CD4-positive, alpha-beta T cell (primary cell): ENCODE measurements around the gene HELZ. TPM values are rescaled to one million over a fixed set of nuclear protein-coding genes. Genes with fewer than 3 reads are reported as not detected.

Experiments
- ATAC-seq: fragments of 200-7000 bp; cut with Tn5 transposase; one replicate; pipeline ENCODE4 v1.10.0; 2022; ENCODE audit warnings: mild to moderate bottlenecking; ENCODE audit not compliant: poor library complexity
- CTCF ChIA-PET: fragments of 350-600 bp; sonication (Branson Sonifier 250); formaldehyde crosslinking; loops from one replicate; lab custom pipeline; 2021; ENCODE audit warnings: antibody characterized with exemption, inconsistent platforms; lab: Charles Lee
- POLR2A ChIA-PET: fragments of 350-600 bp; sonication (Branson Sonifier 250); formaldehyde crosslinking; loops from one replicate; lab custom pipeline; 2021; ENCODE audit warnings: antibody characterized with exemption, inconsistent platforms; lab: Charles Lee
- DNase-seq, 14 experiments: peaks; one replicate each; pipeline ENCODE4 v3.0.0-alpha.2; 2013 to 2020; ENCODE audit warnings: mixed read lengths in 2 of 14
- H3K27ac ChIP-seq, 2 donors: one replicate each; pipeline versions ENCODE4 v1.5.1 to v1.7.0; 2013; ENCODE audit warnings: low read length in 2 of 2, low read depth in 1 of 2, mild to moderate bottlenecking in 1 of 2
- H3K27me3 ChIP-seq, 2 experiments: 1 replicate in 1 of 2; 2 replicates in 1 of 2; pipeline versions ENCODE4 v1.6.1 to v1.7.0; 2013; ENCODE audit warnings: low read length in 2 of 2, control low read depth in 1 of 2, mild to moderate bottlenecking in 1 of 2, moderate library complexity in 1 of 2; ENCODE audit not compliant: insufficient read depth in 2 of 2, control insufficient read depth in 1 of 2
- H3K36me3 ChIP-seq: one replicate; pipeline ENCODE4 v1.6.1; 2013; ENCODE audit warnings: low read length, control low read depth; ENCODE audit not compliant: insufficient read depth
- H3K4me1 ChIP-seq: one replicate; pipeline ENCODE4 v1.6.1; 2013; ENCODE audit warnings: low read length, control low read depth; ENCODE audit not compliant: insufficient read depth
- H3K4me3 ChIP-seq: one replicate; pipeline ENCODE4 v1.5.1; 2013; ENCODE audit warnings: mild to moderate bottlenecking, low read length, moderate library complexity
- H3K9me3 ChIP-seq, 2 experiments: 1 replicate in 1 of 2; 2 replicates in 1 of 2; pipeline versions ENCODE4 v1.6.1 to v1.7.0; 2013; ENCODE audit warnings: low read length in 2 of 2, mild to moderate bottlenecking in 2 of 2, control low read depth in 1 of 2, moderate library complexity in 1 of 2; ENCODE audit not compliant: control insufficient read depth in 1 of 2, insufficient read depth in 1 of 2
- H3K27ac Mint-ChIP-seq: one replicate; pipeline ENCODE4 v1.8.0; 2020; ENCODE audit warnings: mixed read lengths
- H3K27me3 Mint-ChIP-seq: one replicate; pipeline ENCODE4 v1.8.0; 2021; ENCODE audit warnings: mixed read lengths
- H3K36me3 Mint-ChIP-seq: one replicate; pipeline ENCODE4 v1.8.0; 2021; ENCODE audit warnings: low read depth, mixed read lengths
- H3K4me1 Mint-ChIP-seq: one replicate; pipeline ENCODE4 v1.8.0; 2021; ENCODE audit warnings: low read depth, mixed read lengths
- H3K4me3 Mint-ChIP-seq: one replicate; pipeline ENCODE4 v1.8.0; 2020; ENCODE audit warnings: mild to moderate bottlenecking, mixed read lengths
- H3K9me3 Mint-ChIP-seq: one replicate; pipeline ENCODE4 v1.8.0; 2020; ENCODE audit warnings: mixed read lengths
- intact Hi-C, 2 experiments: fragments of 100-400 bp; cut with DNase I in 1 of 2; cut with micrococcal nuclease in 1 of 2; formaldehyde crosslinking; loops; one replicate each; pipeline versions ENCODE4 v1.15.1 to v1.9.0; 2023 to 2025; cut with DNase I, micrococcal nuclease
- total RNA-seq, 174 experiments: library from RNA in 2 of 174; stranded (reverse) in 2 of 174; gene quantifications; one replicate each; pipeline ENCODE4 v1.2.3 and lab custom pipeline; 2021 to 2026
- TF ChIP-seq, protein P1 (sequence below): fragments of 200-600 bp; IDR thresholded peaks from one replicate; pipeline ENCODE4 v1.8.0; 2022; ENCODE audit warnings: antibody characterized with exemption, mild to moderate bottlenecking

The HELZ gene
- total RNA-seq, 2 experiments from 2014 or later: 94.8 to 107 TPM

DNA sequence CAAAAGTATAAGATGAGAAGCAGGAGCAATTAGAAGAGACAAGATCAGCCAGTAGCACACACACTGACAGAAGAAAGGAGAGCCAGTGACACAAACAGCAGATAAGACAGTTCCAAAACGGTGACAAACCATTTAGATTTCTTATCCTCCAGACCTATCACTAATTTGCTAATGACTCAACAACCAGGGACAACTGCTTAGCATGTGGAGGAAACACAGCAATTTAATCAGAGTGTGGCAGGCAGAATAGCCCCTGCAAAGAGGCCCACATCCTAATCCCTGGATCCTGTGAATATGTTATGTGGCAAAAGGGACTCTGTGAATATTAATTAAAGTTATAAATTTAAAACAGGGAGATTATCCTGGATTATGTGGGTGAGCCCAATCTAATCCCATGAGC is 119.6 kb downstream of the HELZ start:
- Mint-ChIP-seq H3K4me1 (no peaks in the 10 kb centered on the region), H3K27ac (no peak overlapping the region), H3K27me3 (no peaks in the 10 kb centered on the region), H3K9me3 (no peaks in the 10 kb centered on the region), H3K4me3 (no peak overlapping the region), H3K36me3 (peaks cover 64% of the 10 kb centered on the region)
- Histone ChIP-seq H3K27me3 (no peaks in the 10 kb centered on the region), H3K9me3 (no peaks in the 10 kb centered on the region), H3K4me1 (no peaks in the 10 kb centered on the region), H3K36me3 (peaks cover 56% of the 10 kb centered on the region), H3K27ac (no peak overlapping the region), H3K4me3 (no peak overlapping the region)
- intact Hi-C loops: no loop called here
- ATAC-seq: no peak
- DNase-seq: no peak
- CTCF ChIA-PET: no interaction called here
- TF ChIP-seq, protein P1, sequence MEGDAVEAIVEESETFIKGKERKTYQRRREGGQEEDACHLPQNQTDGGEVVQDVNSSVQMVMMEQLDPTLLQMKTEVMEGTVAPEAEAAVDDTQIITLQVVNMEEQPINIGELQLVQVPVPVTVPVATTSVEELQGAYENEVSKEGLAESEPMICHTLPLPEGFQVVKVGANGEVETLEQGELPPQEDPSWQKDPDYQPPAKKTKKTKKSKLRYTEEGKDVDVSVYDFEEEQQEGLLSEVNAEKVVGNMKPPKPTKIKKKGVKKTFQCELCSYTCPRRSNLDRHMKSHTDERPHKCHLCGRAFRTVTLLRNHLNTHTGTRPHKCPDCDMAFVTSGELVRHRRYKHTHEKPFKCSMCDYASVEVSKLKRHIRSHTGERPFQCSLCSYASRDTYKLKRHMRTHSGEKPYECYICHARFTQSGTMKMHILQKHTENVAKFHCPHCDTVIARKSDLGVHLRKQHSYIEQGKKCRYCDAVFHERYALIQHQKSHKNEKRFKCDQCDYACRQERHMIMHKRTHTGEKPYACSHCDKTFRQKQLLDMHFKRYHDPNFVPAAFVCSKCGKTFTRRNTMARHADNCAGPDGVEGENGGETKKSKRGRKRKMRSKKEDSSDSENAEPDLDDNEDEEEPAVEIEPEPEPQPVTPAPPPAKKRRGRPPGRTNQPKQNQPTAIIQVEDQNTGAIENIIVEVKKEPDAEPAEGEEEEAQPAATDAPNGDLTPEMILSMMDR: no peak
- POLR2A ChIA-PET: no interaction called here

GRCh38 chr17:67124450-67125148 is 120.4 kb downstream of the HELZ start:
- Histone ChIP-seq H3K27ac (no peak overlapping the region), H3K4me1 (no peaks in the 10 kb centered on the region), H3K9me3 (no peaks in the 10 kb centered on the region), H3K27me3 (no peaks in the 10 kb centered on the region), H3K36me3 (peaks cover 63% of the 10 kb centered on the region), H3K4me3 (no peak overlapping the region)
- intact Hi-C loops: no loop called here
- Mint-ChIP-seq H3K27ac (no peak overlapping the region), H3K27me3 (no peaks in the 10 kb centered on the region), H3K9me3 (no peaks in the 10 kb centered on the region), H3K4me1 (no peaks in the 10 kb centered on the region), H3K4me3 (no peak overlapping the region), H3K36me3 (peaks cover 71% of the 10 kb centered on the region)
- CTCF ChIA-PET: no interaction called here
- DNase-seq (no peak), ATAC-seq (no peak)
- POLR2A ChIA-PET: no interaction called here
- TF ChIP-seq, protein P1: no peak

DNA sequence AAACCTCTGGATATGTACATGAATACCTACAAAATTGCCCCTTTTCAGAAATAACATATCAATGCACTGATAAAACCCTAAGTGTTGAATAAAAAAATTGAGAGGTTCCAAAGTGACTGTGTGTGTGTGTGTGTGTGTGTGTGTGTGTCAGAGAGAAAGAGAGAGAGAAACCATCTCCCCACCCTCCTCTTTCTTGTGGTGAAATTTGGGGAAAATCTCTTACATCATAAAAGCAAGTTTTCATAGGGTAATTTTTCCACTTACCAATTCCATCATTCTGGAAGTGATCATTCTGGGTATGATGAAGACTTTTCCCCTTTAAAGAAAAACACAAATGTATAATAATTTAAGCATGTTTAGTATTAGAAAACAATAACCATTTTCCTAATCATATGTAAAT is 121.3 kb downstream of the HELZ start:
- no peaks in the 10 kb centered on the region for H3K9me3 Mint-ChIP-seq
- intact Hi-C loops: no loop called here
- H3K27ac Mint-ChIP-seq: no peak overlapping the region
- Histone ChIP-seq H3K9me3 (no peaks in the 10 kb centered on the region), H3K27ac (no peak overlapping the region), H3K4me1 (no peaks in the 10 kb centered on the region), H3K4me3 (no peak overlapping the region), H3K36me3 (peaks cover 71% of the 10 kb centered on the region), H3K27me3 (no peaks in the 10 kb centered on the region)
- DNase-seq (no peak), ATAC-seq (no peak)
- no peaks in the 10 kb centered on the region for H3K4me1 Mint-ChIP-seq
- no peak overlapping the region for H3K4me3 Mint-ChIP-seq
- H3K36me3 Mint-ChIP-seq: peaks cover 75% of the 10 kb centered on the region
- ChIA-PET POLR2A (no interaction called here), CTCF (no interaction called here)
- TF ChIP-seq, protein P1: no peak
- no peaks in the 10 kb centered on the region for H3K27me3 Mint-ChIP-seq
